Activated CD8-positive, alpha-beta memory T cell treated with anti-CD3 and anti-CD28 coated beads, Interleukin-2, amount 50 U/mL, for 24 hours (primary cell): Measurements from ENCODE around the gene FGF18.

Experiments
- DNase-seq: peaks from one replicate; pipeline ENCODE4 v3.0.0-alpha.2; 2020; ENCODE audit errors: extremely low read depth

Gene FGF18

DNA sequence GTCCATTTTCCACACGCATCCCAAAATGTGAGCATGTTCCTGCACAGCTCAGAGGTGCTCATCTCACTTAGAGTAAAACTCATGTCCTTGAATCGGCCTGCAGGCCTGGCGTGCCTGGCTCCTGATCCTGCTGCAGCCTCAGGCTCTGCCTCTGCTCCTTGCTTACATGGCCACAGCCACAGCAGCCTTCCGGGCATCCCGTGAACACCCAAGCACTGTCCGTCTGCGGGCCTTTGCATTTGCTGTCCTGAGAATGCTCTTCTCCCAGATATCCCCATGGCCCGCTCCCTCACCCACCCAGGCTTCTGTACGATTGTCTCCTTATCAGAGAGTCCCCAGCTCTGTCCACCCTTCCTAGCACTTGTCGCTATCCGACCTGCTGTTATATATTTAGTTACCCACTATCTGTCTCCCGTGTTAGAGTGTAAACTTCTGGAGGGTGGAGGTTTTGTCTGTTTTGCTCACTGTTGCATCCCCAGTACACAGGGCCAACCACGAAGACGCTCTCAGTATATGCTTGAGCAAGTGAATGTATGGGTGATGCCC, 21.9 kb downstream of the FGF18 start:
- DNase-seq = no peak

- DNase-seq = no peak
Measured at GRCh38 chr5:171442287-171443042, 23.0 kb downstream of the FGF18 start.

DNA sequence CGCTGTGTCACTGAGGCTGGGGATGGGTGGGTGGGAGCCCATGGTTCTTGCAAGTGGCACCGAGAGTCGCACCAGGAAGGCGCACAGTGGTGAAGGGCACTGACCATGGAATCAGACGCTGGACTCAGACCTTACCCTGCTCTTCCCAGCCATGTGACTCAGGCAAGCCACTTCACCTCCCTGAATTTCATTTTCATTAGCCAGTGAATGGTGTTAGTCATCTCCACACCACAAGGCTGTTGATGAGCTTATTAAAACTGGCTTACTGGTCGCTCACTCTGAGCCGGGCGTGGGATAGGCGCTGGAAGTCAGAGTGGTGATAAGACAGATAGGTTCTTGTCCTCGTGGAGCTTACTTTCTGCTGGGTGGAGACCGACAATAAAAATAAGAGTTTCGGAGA, 25.1 kb downstream of the FGF18 start:
- DNase-seq = no peak

- no peak for DNase-seq
Measured at GRCh38 chr5:171445644-171446516, 26.4 kb downstream of the FGF18 start.

DNA sequence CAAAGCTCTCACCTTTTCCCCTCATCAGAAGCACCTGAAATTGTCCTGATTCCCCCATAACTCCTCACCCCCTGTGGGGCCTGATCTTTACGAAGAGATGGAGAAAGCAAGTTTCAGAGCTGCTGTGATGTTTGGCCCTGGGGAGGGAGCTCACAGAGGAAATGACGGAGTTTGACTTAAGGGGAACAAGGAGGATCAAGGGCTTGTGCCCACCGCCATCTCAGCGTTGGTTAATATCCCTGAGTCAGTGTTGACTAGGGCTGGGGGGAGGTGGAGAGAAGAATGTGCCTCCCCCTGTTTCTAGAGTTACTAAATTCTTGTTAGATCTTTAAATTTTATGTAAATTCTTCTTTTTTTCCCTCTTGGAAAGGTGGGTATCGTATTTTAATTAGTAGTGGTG, 27.8 kb downstream of the FGF18 start:
- no peak for DNase-seq

DNA sequence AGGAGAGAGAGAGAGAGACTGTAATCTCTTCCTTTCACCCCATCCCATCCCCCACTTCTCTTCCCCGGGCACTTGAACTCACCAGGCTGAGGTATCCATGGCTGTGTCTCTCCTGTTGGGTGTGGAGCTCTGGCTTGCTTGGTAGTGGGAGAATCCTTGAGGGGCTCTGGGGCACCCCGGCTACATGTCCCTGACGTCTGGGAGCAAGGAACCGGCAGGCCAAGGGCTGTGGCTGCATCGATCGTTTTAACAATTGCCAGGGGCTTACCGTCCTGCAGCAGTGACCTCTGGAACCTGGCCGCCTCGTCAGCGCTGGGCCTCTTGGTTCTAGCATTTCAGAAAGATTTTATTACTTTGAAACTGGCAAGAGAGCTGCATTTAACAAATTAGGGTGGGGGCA, 30.0 kb downstream of the FGF18 start:
- DNase-seq = no peak

GRCh38 chr5:171450423-171451331, 31.2 kb downstream of the FGF18 start:
- DNase-seq = no peak

DNA sequence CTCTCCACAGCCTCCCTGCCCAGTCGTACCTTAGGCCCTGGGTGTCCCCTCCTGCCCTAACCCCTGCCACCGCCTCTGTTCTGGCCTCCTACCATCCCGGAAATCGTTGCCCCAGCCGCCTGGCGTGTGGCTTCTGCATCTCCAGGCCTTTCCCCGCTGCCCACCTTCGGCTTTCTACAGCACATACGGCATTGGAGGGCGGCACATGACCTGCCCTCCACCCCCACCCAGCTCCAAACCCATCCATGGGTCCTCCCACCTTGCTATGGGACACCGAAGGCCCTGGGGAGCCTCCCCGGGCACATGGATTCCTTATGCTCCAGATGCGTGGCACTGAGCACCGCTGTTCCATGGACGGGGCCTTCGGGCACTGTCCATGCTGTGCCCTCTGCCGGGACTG, 32.0 kb downstream of the FGF18 start:
- no peak for DNase-seq

- no peak for DNase-seq
Measured at GRCh38 chr5:171453056-171453725, 33.7 kb downstream of the FGF18 start.

DNA sequence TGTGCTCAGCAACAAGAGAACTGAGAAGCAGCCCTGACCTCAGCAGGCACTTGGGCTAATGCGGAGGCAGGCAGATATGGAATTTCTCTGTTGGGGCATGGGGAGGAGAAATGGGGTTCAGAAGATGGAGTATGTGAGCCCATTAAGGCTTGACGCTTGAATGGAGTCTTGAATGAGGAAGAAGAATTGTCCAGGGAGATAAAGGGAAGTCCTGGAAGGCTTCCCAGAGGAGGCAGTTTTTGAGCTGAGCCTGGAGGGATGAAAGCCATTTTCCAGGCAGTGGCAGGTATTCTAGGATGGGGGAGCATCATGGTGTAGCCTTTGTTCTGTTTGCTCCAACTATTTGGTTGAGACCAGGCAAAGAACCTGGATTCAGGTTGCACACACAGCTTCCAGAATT, 34.5 kb downstream of the FGF18 start:
- no peak for DNase-seq

DNA sequence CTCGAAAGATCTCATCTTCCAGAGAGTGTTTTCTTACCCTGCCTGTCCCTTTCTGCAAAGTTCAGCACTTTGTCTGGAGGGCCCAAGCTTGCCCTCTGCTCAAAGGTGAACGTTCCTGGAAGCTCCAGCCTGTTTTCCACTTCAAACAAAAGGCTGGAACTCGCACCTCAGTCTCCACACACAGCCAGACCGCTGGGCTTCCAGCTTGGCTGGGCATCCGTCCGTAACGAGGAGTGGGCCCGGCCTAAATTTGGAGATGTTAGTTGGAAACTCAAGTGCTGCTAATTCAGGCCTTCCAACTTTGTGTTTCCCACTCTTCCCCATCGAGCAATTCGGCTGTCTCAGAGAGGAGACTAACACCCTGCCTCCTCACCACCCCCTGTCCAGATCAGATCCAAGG, 35.1 kb downstream of the FGF18 start:
- DNase-seq = no peak

GRCh38 chr5:171455522-171455921, 36.1 kb downstream of the FGF18 start:
- DNase-seq = no peak

DNA sequence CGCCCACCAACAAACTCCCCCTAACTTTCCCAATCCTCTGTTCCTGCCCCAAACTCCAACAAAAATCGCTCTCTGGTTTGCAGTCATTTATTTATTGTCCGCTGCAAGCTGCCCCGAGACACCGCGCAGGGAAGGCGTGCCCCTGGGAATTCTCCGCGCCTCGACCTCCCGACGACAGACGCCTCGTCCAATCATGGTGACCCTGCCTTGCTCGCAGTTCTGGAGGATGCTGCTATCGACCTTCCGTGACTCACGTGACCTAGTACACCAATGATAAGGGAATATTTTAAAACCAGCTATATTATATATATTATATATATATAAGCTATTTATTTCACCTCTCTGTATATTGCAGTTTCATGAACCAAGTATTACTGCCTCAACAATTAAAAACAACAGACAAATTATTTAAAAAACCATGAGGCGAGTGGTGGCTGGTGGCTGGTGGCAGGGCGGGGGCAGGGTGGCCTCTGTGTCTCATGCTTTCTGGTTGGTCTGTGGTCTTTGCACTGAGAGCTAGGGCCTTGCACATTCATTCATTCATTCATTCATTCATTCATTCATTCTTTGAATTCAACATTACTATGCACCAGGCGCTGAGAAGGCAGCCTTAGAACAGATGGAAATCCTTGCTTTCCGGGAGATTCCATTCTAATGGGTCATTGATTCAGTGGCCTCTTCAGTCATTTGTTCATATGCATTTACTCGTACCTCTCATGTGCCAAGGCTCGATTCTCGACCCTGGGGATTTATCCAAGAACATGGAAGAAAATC, 37.9 kb downstream of the FGF18 start:
- DNase-seq = no peak

DNA sequence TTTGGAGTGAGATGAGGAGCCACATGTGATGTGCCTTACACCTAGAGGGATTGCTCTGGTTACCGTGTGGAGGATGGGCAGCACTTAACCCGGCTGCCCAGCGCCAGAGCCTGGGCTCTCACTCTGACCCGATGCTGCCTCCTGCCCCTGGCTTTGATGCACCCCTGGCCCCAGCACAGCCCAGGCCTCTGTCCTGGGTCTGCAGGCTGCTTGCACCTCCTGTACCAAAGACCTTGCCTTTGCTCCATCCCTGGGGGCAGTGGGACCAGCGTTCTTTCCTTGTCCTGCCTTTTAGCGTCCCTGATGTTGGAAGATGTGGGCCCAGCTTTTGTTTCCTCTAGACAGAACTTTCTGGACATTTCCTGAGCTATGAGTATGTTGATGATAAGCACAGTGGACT, 40.4 kb downstream of the FGF18 start:
- DNase-seq = no peak

GRCh38 chr5:171462136-171462927, 42.9 kb downstream of the FGF18 start:
- no peak for DNase-seq

- no peak for DNase-seq
Measured at GRCh38 chr5:171462928-171463861, 43.7 kb downstream of the FGF18 start.

GRCh38 chr5:171463862-171464229, 44.4 kb downstream of the FGF18 start:
- DNase-seq = no peak

GRCh38 chr5:171464829-171465228, 45.4 kb downstream of the FGF18 start:
- DNase-seq = no peak

DNA sequence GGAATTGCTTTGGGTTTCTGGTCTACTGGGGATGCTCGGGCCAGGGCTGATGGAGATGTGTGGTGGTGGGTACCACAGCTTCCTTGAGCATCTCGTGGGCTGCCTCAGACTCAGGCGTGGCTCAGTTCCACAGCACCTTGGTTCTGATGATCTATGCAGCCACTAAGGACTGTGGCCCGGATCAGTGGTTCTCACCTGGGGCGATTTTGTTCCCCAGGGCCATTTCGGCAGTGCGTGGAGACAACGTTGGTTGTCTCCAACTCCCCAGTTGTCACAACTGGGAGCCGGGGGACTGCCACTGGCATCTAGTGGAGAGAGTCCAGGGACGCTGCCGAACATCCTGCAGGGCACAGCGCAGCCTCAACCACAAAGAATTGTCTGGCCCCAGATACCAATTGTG, 47.7 kb downstream of the FGF18 start:
- no peak for DNase-seq
